Left lung (tissue), 10 donors: ENCODE results near the gene UBA7. TPM values are rescaled to one million over a fixed set of nuclear protein-coding genes. Genes with fewer than 3 reads are reported as not detected.

ENCODE experiments used
- ATAC-seq: fragments of 200-7000 bp; cut with Tn5 transposase; one replicate; pipeline ENCODE4 v1.9.1; 2020; ENCODE audit warnings: moderate library complexity
- DNase-seq, 4 donors: peaks; one replicate each; pipeline ENCODE4 v3.0.0-alpha.2; 2013 to 2020
- H3K27ac ChIP-seq, 2 donors: fragments of 200-600 bp; sonication (generic) in 1 of 2; one replicate each; pipeline versions ENCODE4 v1.5.0 to v1.8.0; 2020 to 2021
- H3K27me3 ChIP-seq, 2 donors: fragments of 200-600 bp; sonication (generic) in 1 of 2; one replicate each; pipeline versions ENCODE4 v1.5.0 to v1.8.0; 2020 to 2021
- H3K36me3 ChIP-seq, 2 donors: fragments of 200-600 bp; sonication (generic) in 1 of 2; one replicate each; pipeline versions ENCODE4 v1.5.0 to v1.8.0; 2020 to 2021
- H3K4me1 ChIP-seq, 2 donors: fragments of 200-600 bp; one replicate each; pipeline ENCODE4 v1.8.0; 2021
- H3K4me3 ChIP-seq, 2 donors: fragments of 200-600 bp; sonication (generic) in 1 of 2; one replicate each; pipeline versions ENCODE4 v1.5.0 to v1.8.0; 2020 to 2021; ENCODE audit warnings: mild to moderate bottlenecking in 1 of 2
- H3K9me3 ChIP-seq, 2 donors: fragments of 200-600 bp; sonication (generic) in 1 of 2; one replicate each; pipeline versions ENCODE4 v1.5.0 to v1.8.0; 2020 to 2021
- intact Hi-C, 2 donors: fragments of 100-400 bp; cut with DNase I; formaldehyde crosslinking; loops; one replicate each; pipeline versions ENCODE4 v1.11.2 to v1.14.2; 2022
- polyA plus RNA-seq, 6 donors: library from polyadenylated mRNA; unstranded; fragments of 120-200 nt; gene quantifications; one replicate each; pipeline ENCODE4 v1.2.1, GENCODE V29; 2013; ENCODE audit not compliant: insufficient read length in 6 of 6
- total RNA-seq, 2 donors: library from RNA; stranded (reverse); fragmentation: NEBNext Ultra II Directional; extraction: Animal tissue kit (Norgen Biotek cat#: 25700); gene quantifications; one replicate each; pipeline ENCODE4 v1.2.1, GENCODE V29; 2021
- TF ChIP-seq, protein P1 (sequence below), 2 donors: fragments of 200-600 bp; sonication (generic) in 1 of 2; IDR thresholded peaks; one replicate each; pipeline versions ENCODE4 v1.5.0 to v1.8.0; 2021; ENCODE audit warnings: antibody characterized with exemption in 2 of 2
- donor health status: DM: no; HTN: yes; CAD: no.
- donor health status: DM: no; HTN: no; CAD: no.

Gene UBA7
- total and polyA plus RNA-seq, 8 donors: 60.9 to 121 (median 82.3) TPM

DNA sequence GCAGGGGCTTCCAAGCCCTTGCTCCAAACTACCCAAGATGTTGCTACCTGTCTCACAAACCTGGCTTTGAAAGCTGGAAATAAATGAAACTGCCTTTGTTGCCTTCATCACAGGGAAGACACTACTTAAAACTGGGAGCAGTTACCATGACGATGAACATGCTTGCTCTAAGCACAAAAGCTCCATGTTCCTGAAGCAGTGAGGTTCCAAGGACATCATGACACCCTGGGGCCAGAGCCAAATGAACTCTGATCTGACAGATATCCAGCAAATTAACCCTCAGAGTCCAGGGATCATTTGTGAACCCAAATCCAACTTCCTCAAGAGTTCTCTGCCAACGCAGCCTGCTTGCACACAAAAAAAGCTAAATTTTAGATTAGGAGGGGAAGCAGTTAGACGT, 31.9 kb upstream of the UBA7 start:
- no peaks in the 10 kb centered on the region for H3K27me3 ChIP-seq
- intact Hi-C loops: no loop called here
- TF ChIP-seq, protein P1, sequence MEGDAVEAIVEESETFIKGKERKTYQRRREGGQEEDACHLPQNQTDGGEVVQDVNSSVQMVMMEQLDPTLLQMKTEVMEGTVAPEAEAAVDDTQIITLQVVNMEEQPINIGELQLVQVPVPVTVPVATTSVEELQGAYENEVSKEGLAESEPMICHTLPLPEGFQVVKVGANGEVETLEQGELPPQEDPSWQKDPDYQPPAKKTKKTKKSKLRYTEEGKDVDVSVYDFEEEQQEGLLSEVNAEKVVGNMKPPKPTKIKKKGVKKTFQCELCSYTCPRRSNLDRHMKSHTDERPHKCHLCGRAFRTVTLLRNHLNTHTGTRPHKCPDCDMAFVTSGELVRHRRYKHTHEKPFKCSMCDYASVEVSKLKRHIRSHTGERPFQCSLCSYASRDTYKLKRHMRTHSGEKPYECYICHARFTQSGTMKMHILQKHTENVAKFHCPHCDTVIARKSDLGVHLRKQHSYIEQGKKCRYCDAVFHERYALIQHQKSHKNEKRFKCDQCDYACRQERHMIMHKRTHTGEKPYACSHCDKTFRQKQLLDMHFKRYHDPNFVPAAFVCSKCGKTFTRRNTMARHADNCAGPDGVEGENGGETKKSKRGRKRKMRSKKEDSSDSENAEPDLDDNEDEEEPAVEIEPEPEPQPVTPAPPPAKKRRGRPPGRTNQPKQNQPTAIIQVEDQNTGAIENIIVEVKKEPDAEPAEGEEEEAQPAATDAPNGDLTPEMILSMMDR (IDR thresholded peaks at IDR 0.05): no peak
- peaks cover 0 to 8% of the 10 kb centered on the region in 2 donors for H3K36me3 ChIP-seq
- DNase-seq: no peak
- no peaks in the 10 kb centered on the region for H3K9me3 ChIP-seq
- H3K27ac ChIP-seq: no peak overlapping the region
- no peak overlapping the region for H3K4me3 ChIP-seq
- H3K4me1 ChIP-seq: no peaks in the 10 kb centered on the region
- no peak for ATAC-seq

GRCh38 chr3:49844464-49845183, 30.9 kb upstream of the UBA7 start:
- no peak overlapping the region for H3K27ac ChIP-seq
- H3K4me3 ChIP-seq: no peak overlapping the region
- TF ChIP-seq, protein P1 (IDR thresholded peaks at IDR 0.05): no peak
- no peaks in the 10 kb centered on the region for H3K9me3 ChIP-seq
- H3K27me3 ChIP-seq: no peaks in the 10 kb centered on the region
- H3K36me3 ChIP-seq: peaks cover 0 to 8% of the 10 kb centered on the region in 2 donors
- intact Hi-C loops: no loop called here
- ATAC-seq: no peak
- H3K4me1 ChIP-seq: no peaks in the 10 kb centered on the region
- DNase-seq: no peak

- H3K4me3 ChIP-seq: no peak overlapping the region
- DNase-seq (no peak), ATAC-seq (no peak)
- H3K4me1 ChIP-seq: peaks cover 0 to 2% of the 10 kb centered on the region in 2 donors
- intact Hi-C loops: no loop called here
- no peak overlapping the region for H3K27ac ChIP-seq
- peaks cover 0 to 8% of the 10 kb centered on the region in 2 donors for H3K36me3 ChIP-seq
- H3K27me3 ChIP-seq: no peaks in the 10 kb centered on the region
- TF ChIP-seq, protein P1 (IDR thresholded peaks at IDR 0.05): no peak
- H3K9me3 ChIP-seq: no peaks in the 10 kb centered on the region
Observed at GRCh38 chr3:49842843-49843517, 29.2 kb upstream of the UBA7 start.

DNA sequence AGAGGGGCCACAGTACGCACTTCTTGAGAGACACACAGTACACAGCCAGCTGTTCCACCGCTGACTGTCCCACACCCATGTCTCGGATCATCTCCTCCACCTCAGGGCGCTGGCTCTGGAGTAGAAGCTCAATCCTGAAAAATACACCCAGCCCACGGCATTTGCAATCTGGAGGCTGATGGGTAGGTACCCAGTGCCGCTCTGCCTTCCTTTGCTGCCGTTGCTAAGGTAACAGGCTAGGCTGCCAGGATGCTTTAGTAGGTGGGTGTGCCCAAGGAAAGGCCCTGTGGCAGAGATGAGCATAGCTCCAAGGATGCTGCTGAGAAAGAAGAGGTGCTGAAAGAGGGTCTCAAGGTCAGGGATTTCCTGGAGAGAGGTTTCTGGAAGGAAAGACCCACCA, 28.1 kb upstream of the UBA7 start:
- intact Hi-C loops: no loop called here
- Histone ChIP-seq H3K4me1 (peaks cover 0 to 2% of the 10 kb centered on the region in 2 donors), H3K9me3 (no peaks in the 10 kb centered on the region), H3K4me3 (no peak overlapping the region), H3K27me3 (no peaks in the 10 kb centered on the region), H3K27ac (no peak overlapping the region), H3K36me3 (peaks cover 0 to 8% of the 10 kb centered on the region in 2 donors)
- no peak for ATAC-seq
- no peak for DNase-seq
- TF ChIP-seq, protein P1 (IDR thresholded peaks at IDR 0.05): no peak

- Histone ChIP-seq H3K4me3 (no peak overlapping the region), H3K27ac (no peak overlapping the region), H3K9me3 (no peaks in the 10 kb centered on the region), H3K4me1 (peaks cover 0 to 2% of the 10 kb centered on the region in 2 donors), H3K36me3 (peaks cover 0 to 8% of the 10 kb centered on the region in 2 donors), H3K27me3 (no peaks in the 10 kb centered on the region)
- DNase-seq: no peak
- intact Hi-C loops: no loop called here
- TF ChIP-seq, protein P1 (IDR thresholded peaks at IDR 0.05): peak in 1 of 2 donors; percentile 14
- no peak for ATAC-seq
Observed at GRCh38 chr3:49841126-49841696, 27.5 kb upstream of the UBA7 start.
